Fibroblast of mammary gland (primary cell): ENCODE data around the gene DYNLT2.

Experiments used
- DNase-seq: peaks from one replicate; pipeline ENCODE4 v3.0.0-alpha.2; 2010; ENCODE audit warnings: low read depth
- H3K4me3 ChIP-seq: 2 replicates; pipeline ENCODE4 v1.5.1; 2011; ENCODE audit warnings: low read depth, mild to moderate bottlenecking, low read length, moderate library complexity; ENCODE audit not compliant: control insufficient read depth
- CTCF ChIP-seq: conservative IDR thresholded peaks from 2 replicates; pipeline ENCODE4 v1.5.1; 2011; ENCODE audit warnings: low read depth, low read length, inconsistent platforms; ENCODE audit not compliant: control insufficient read depth, insufficient read depth

The DYNLT2 gene

DNA sequence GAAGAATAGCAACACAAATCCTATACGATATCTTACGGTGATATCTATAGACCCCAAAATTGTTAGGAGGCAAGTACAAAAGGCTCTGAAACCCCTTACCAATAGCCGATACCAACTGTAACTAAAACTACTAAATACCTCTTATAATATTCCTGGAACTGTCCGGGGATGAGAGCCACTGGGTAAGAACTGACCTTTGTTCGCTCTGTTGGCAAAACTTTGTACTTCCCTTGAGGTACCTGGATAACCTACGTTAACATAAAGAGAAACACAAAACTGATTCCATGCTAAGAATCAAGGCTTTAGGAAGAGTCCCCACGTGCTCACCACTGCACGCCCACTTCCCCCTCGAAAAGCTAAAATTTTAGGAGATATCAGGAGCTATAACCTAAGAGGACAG lies 36.8 kb downstream of the DYNLT2 start:
- no peak overlapping the region for H3K4me3 ChIP-seq
- no peak for DNase-seq
- no peak for TF ChIP-seq CTCF

DNA sequence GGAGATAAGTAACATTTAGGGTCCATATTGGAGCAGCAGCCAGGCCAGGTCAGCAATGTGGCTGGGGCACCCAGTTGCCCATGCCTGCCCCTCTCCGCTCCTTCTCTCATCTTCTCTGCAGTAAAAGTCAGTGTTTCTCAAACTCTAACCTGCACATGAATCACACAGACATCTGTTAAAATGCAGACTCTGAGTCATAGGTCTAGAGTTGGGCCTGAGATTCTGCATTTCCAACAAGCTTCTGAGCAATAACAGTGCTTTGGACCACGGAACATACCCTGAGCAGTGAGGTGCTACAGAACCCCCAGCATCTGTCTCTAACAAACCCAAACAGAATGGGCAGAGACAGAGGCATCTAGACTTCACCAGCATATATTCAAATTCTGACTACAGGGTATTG lies 37.2 kb downstream of the DYNLT2 start:
- no peak overlapping the region for H3K4me3 ChIP-seq
- no peak for TF ChIP-seq CTCF
- no peak for DNase-seq

DNA sequence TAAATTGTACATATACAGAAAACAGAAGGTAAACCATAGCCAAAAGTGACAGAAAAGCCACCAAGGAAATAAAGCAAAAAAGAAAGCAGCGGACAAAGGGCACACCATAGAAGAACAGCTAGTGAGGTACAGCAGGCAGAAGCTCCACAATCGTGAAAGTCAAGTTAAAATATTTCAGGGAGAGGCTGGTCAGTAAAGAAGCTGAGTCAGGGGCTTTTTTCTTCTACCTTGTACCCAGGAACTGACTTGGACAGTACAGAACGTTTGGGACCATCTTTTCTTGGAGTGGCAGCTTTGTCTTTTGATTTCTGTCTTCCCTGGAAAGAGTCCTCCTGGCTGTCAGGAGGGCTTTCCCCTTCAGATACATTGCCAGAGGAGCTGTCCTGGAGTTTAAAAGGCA lies 41.4 kb downstream of the DYNLT2 start:
- no peak for TF ChIP-seq CTCF
- no peak overlapping the region for H3K4me3 ChIP-seq
- DNase-seq = no peak

DNA sequence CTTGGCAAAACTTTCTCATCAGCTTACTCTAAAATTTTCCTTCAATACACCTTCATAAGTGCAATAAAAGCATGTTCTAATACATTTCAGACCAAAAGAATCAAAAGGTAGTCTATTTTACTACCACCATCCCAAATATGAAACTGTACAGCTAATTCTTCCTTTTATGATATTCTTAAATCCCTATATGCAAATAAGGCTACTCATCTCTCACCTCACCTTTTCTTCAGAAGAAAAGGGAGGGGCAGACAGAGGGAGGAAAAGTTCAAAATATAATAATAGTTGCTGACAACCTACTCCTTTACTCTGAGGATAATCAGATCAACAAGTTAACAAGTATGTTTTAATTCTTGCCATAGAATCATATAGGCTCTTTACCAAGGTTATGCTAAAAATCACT lies 42.1 kb downstream of the DYNLT2 start:
- no peak for DNase-seq
- no peak overlapping the region for H3K4me3 ChIP-seq

GRCh38 chr6:169707772-169708171 lies 43.6 kb downstream of the DYNLT2 start:
- no peak for TF ChIP-seq CTCF
- H3K4me3 ChIP-seq = no peak overlapping the region
- no peak for DNase-seq

More for the DNA sequence above, 42.1 kb downstream of the DYNLT2 start:
- no peak for TF ChIP-seq CTCF

- TF ChIP-seq CTCF = no peak
- DNase-seq = no peak
- peak overlapping the region; percentile 77 for H3K4me3 ChIP-seq
Measured at GRCh38 chr6:169702840-169703246, 48.5 kb downstream of the DYNLT2 start.
